MCF 10A (cell line): ENCODE data around the gene SLC38A1. TPM values are rescaled to one million over a fixed set of nuclear protein-coding genes. Genes with fewer than 3 reads are reported as not detected.

Experiments used
- BruUV-seq: library from RNA; stranded (reverse); fragments of 400-500 nt; replicated peaks from 2 replicates; lab custom pipeline; 2021; lab: Mats Ljungman, UMichigan
- CTCF ChIA-PET: fragments of 300-600 bp; sonication (Branson Sonifier 250); formaldehyde crosslinking; extraction: SDS; loops from one replicate; lab custom pipeline; 2021; ENCODE audit warnings: antibody characterized with exemption, inconsistent platforms; lab: Yijun Ruan, JAX
- POLR2A ChIA-PET: fragments of 300-600, 350-650 bp; sonication (Branson Sonifier 250); formaldehyde crosslinking; extraction: SDS; loops from one replicate; lab custom pipeline; 2020; ENCODE audit warnings: antibody characterized with exemption, inconsistent platforms; lab: Yijun Ruan, JAX
- DNase-seq: peaks from one replicate; pipeline ENCODE4 v3.0.0-alpha.2; 2018; ENCODE audit not compliant: unreplicated experiment
- H3K27ac Mint-ChIP-seq: one replicate; pipeline ENCODE4 v1.8.0; 2022; ENCODE audit warnings: mild to moderate bottlenecking, low read depth, mixed read lengths; ENCODE audit not compliant: unreplicated experiment
- H3K27me3 Mint-ChIP-seq: one replicate; pipeline ENCODE4 v1.8.0; 2022; ENCODE audit warnings: mixed read lengths; ENCODE audit not compliant: insufficient read depth, unreplicated experiment
- H3K36me3 Mint-ChIP-seq: one replicate; pipeline ENCODE4 v1.8.0; 2022; ENCODE audit warnings: mild to moderate bottlenecking, moderate library complexity, mixed read lengths; ENCODE audit not compliant: insufficient read depth, unreplicated experiment
- H3K4me1 Mint-ChIP-seq: one replicate; pipeline ENCODE4 v1.8.0; 2022; ENCODE audit warnings: mixed read lengths; ENCODE audit not compliant: insufficient read depth, unreplicated experiment
- H3K4me3 Mint-ChIP-seq: one replicate; pipeline ENCODE4 v1.8.0; 2022; ENCODE audit warnings: mild to moderate bottlenecking, moderate library complexity, mixed read lengths; ENCODE audit not compliant: unreplicated experiment
- H3K9me3 Mint-ChIP-seq: one replicate; pipeline ENCODE4 v1.8.0; 2022; ENCODE audit warnings: mixed read lengths; ENCODE audit not compliant: unreplicated experiment
- CTCF ChIP-seq: fragments of 200-600 bp; IDR thresholded peaks from one replicate; pipeline ENCODE4 v1.8.0; 2022; ENCODE audit warnings: antibody characterized with exemption, mild to moderate bottlenecking; ENCODE audit not compliant: unreplicated experiment
- intact Hi-C: fragments of 100-400 bp; cut with micrococcal nuclease; formaldehyde crosslinking; loops from 2 replicates; pipeline ENCODE4 v1.14.1; 2022
- total RNA-seq: library from RNA; stranded (reverse); gene quantifications from 2 replicates; pipeline ENCODE4 v1.2.3, GENCODE V29; 2022

The SLC38A1 gene
- total RNA-seq, 1 experiment from 2014 or later: 327 TPM

DNA sequence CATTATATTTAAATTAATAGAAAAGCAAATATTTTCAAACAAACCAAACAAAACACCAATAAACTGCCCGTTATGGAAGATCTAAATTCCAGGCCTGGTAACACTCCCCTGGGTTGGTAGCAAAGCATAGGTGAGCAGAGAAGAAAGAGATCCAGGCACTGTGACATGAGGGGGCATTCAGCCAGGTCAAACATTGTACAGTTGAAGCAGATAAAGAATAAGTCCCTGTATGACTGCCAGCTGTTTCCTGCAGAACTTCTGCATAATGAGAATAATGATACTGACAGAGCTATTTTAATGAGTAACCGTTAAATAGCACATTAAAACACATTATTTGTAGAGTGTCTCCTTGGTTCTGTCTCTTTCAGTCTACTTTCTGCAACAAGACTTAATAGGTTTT is 35.4 kb downstream of the SLC38A1 start:
- no peak for DNase-seq
- BruUV-seq: no TSS peak
- POLR2A ChIA-PET: interaction anchor here (0.7 to 1.0 kb wide), 3 partner anchors 9 to 787 kb away, joined by 3 to 6 read pairs (median 4); no protein-coding TSS in a partner anchor

GRCh38 chr12:46230983-46231382 is 37.9 kb downstream of the SLC38A1 start:
- no peak for TF ChIP-seq CTCF
- Mint-ChIP-seq H3K9me3 (no peaks in the 10 kb centered on the region), H3K4me3 (no peak overlapping the region), H3K27me3 (no peaks in the 10 kb centered on the region), H3K27ac (no peak overlapping the region), H3K36me3 (peaks cover 70% of the 10 kb centered on the region), H3K4me1 (peaks cover 11% of the 10 kb centered on the region)
- intact Hi-C loops: no loop called here
- POLR2A ChIA-PET: no interaction called here
- CTCF ChIA-PET: no interaction called here
- BruUV-seq: no TSS peak
- no peak for DNase-seq

More for the DNA sequence above, 35.4 kb downstream of the SLC38A1 start:
- no peak for TF ChIP-seq CTCF
- H3K4me3 Mint-ChIP-seq: no peak overlapping the region
- CTCF ChIA-PET: interaction anchor here (0.8 kb wide), 1 partner anchor 8 kb away, joined by 3 read pairs; no protein-coding TSS in a partner anchor
- intact Hi-C loops: no loop called here
- no peaks in the 10 kb centered on the region for H3K9me3 Mint-ChIP-seq
- no peaks in the 10 kb centered on the region for H3K27me3 Mint-ChIP-seq
- H3K4me1 Mint-ChIP-seq: peaks cover 15% of the 10 kb centered on the region
- no peak overlapping the region for H3K27ac Mint-ChIP-seq
- H3K36me3 Mint-ChIP-seq: peaks cover 65% of the 10 kb centered on the region

DNA sequence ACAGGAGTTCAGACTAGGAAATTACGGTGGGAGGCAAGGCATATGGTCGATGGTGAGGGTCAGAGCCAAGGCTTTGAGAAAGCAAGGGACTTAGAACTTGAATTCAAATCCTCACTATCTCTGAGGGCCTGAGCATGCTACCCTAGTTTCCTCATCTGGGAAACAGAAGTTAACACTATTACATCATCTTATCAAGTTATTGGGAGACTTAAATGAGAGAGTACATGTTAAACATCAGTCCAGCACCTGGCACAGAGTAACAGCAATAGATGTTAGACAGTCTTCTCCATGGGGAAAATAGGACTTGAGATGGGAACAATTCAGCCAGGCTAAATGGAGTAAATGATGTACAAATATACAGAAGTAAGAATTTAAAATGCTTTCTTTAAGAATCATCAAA is 38.5 kb downstream of the SLC38A1 start:
- CTCF ChIA-PET: no interaction called here
- no peak for TF ChIP-seq CTCF
- no peaks in the 10 kb centered on the region for H3K9me3 Mint-ChIP-seq
- intact Hi-C loops: no loop called here
- no TSS peak for BruUV-seq
- H3K27me3 Mint-ChIP-seq: no peaks in the 10 kb centered on the region
- H3K27ac Mint-ChIP-seq: no peak overlapping the region
- DNase-seq: no peak
- no peak overlapping the region for H3K4me3 Mint-ChIP-seq
- H3K36me3 Mint-ChIP-seq: peaks cover 69% of the 10 kb centered on the region
- POLR2A ChIA-PET: interaction anchor here (1.0 kb wide), 1 partner anchor 33 kb away, joined by 3 read pairs; no protein-coding TSS in a partner anchor
- peaks cover 9% of the 10 kb centered on the region for H3K4me1 Mint-ChIP-seq

DNA sequence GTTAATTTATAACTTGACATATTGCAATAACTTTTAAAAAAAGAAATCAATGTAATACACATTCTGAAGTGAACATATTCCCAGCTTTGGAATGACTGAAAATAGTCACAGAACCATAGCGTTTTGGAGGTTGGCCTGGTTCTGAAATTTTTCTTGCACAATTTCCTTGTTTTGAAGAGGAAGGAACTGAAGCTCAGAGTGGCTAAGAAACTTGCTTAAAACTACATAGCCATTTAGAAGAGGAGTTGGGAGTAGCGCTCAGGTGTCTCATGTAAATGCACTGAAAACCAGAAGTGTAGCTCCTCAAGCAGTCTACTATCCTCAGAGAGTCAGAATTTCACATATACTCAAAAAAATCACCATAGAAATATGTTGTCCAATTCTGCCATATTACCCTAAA is 41.2 kb downstream of the SLC38A1 start:
- no peaks in the 10 kb centered on the region for H3K9me3 Mint-ChIP-seq
- intact Hi-C loops: no loop called here
- H3K4me3 Mint-ChIP-seq: no peak overlapping the region
- peaks cover 19% of the 10 kb centered on the region for H3K4me1 Mint-ChIP-seq
- TF ChIP-seq CTCF: no peak
- no TSS peak for BruUV-seq
- ChIA-PET POLR2A (interaction anchor here (0.8 to 1.1 kb wide), 4 partner anchors 33 to 129 kb away, joined by 3 read pairs; partner anchors contain the start of gene SLC38A1), CTCF (interaction anchor here (0.6 kb wide), 2 partner anchors 96 to 1066 kb away, joined by 3 to 5 read pairs; no protein-coding TSS in a partner anchor)
- no peak overlapping the region for H3K27ac Mint-ChIP-seq
- no peaks in the 10 kb centered on the region for H3K27me3 Mint-ChIP-seq
- H3K36me3 Mint-ChIP-seq: peaks cover 73% of the 10 kb centered on the region
- no peak for DNase-seq
